Esophagus muscularis mucosa (tissue), 4 donors: ENCODE data around the gene HSPA4. TPM values are rescaled to one million over a fixed set of nuclear protein-coding genes. Genes with fewer than 3 reads are reported as not detected.
A peak's percentile ranks its signal among the peaks of the same experiment; 100 is the strongest.

ENCODE experiments used
- DNase-seq: peaks from one replicate; pipeline ENCODE4 v3.0.0-alpha.2; 2017; ENCODE audit errors: extremely low spot score
- H3K27ac ChIP-seq, 4 donors: fragments of 200-600 bp; sonication (generic); replicated peaks in 1 of 4; 1 replicate in 3 of 4; 2 replicates in 1 of 4; pipeline ENCODE4 v1.5.1; 2016 to 2019; ENCODE audit warnings: mild to moderate bottlenecking in 1 of 4
- H3K27me3 ChIP-seq, 4 donors: fragments of 200-600 bp; sonication (generic); one replicate each; pipeline versions ENCODE4 v1.5.1 to v1.6.0; 2016 to 2019
- H3K36me3 ChIP-seq, 4 donors: fragments of 200-600 bp; sonication (generic); one replicate each; pipeline ENCODE4 v1.5.1; 2016 to 2019
- H3K4me1 ChIP-seq, 4 donors: fragments of 200-600 bp; sonication (generic); one replicate each; pipeline ENCODE4 v1.5.1; 2016 to 2019
- H3K4me3 ChIP-seq, 4 donors: fragments of 200-600 bp; sonication (generic); 1 replicate in 2 of 4; 2 replicates in 2 of 4; pipeline ENCODE4 v1.5.1; 2016 to 2019; ENCODE audit warnings: mild to moderate bottlenecking in 4 of 4, moderate library complexity in 1 of 4
- H3K9me3 ChIP-seq, 4 donors: fragments of 200-600 bp; sonication (generic); 1 replicate in 3 of 4; 2 replicates in 1 of 4; pipeline ENCODE4 v1.5.1; 2016 to 2019
- CTCF ChIP-seq, 3 experiments: fragments of 200-600 bp in 2 of 3; fragments of 450-650 bp in 1 of 3; sonication (generic) in 2 of 3; IDR thresholded peaks; one replicate each; pipeline ENCODE4 v1.5.1; 2017 to 2019; ENCODE audit warnings: antibody characterized with exemption in 3 of 3, mild to moderate bottlenecking in 2 of 3, moderate library complexity in 1 of 3
- EP300 ChIP-seq: sonication (generic); formaldehyde crosslinking; IDR thresholded peaks from one replicate; pipeline ENCODE4 v1.6.1; 2017; ENCODE audit warnings: antibody characterized with exemption
- POLR2A ChIP-seq: fragments of 450-650 bp; IDR thresholded peaks from one replicate; pipeline ENCODE4 v1.6.1; 2017; ENCODE audit warnings: antibody characterized with exemption, moderate library complexity, mild to moderate bottlenecking, low read depth
- POLR2AphosphoS5 ChIP-seq, 2 donors: sonication (generic); formaldehyde crosslinking; IDR thresholded peaks; one replicate each; pipeline ENCODE4 v1.6.1; 2017; ENCODE audit warnings: antibody characterized with exemption in 2 of 2
- WGBS: methylation state at CpG from one replicate; pipeline ENCODE4 v1.1.5; 2018; 5-methylcytosine and 5-hydroxymethylcytosine counted together
- intact Hi-C: fragments of 100-400 bp; cut with DNase I; formaldehyde crosslinking; loops from one replicate; pipeline ENCODE4 v1.15.1; 2023
- total RNA-seq, 4 donors: library from RNA; depleted of rRNA; stranded (reverse); fragments of >200 nt; gene quantifications; one replicate each; pipeline versions ENCODE4 v1.1.0 to v1.2.1, GENCODE V29; 2016

The HSPA4 gene
- total RNA-seq, 4 donors from 2014 or later: 54.1 to 65.2 (median 55.3) TPM

- Histone ChIP-seq H3K9me3 (no peaks in the 10 kb centered on the region), H3K27me3 (no peaks in the 10 kb centered on the region), H3K4me3 (no peak overlapping the region), H3K27ac (peak overlapping the region in 3 of 4 donors; percentile 8 to 53 (median 13)), H3K4me1 (peaks cover 0 to 29% (median 21%) of the 10 kb centered on the region in 4 donors), H3K36me3 (peaks cover 6 to 68% (median 53%) of the 10 kb centered on the region in 4 donors)
- intact Hi-C loops: no loop called here
- DNase-seq: no peak
- 82% methylated on average over 7 of the region's 7 CpGs for WGBS
- no peak for TF ChIP-seq EP300
- no peak for TF ChIP-seq POLR2A
- no peak for TF ChIP-seq POLR2AphosphoS5 (IDR thresholded peaks at IDR 0.05)
- no peak for TF ChIP-seq CTCF (IDR thresholded peaks at IDR 0.05)
These were observed 24.0 kb downstream of the HSPA4 start for GRCh38 chr5:133075572-133076536.

GRCh38 chr5:133079048-133079447 lies 27.2 kb downstream of the HSPA4 start:
- H3K36me3 ChIP-seq: peaks cover 6 to 46% (median 30%) of the 10 kb centered on the region in 4 donors
- no peak for DNase-seq
- 89% methylated on average over 3 of the region's 3 CpGs for WGBS
- H3K27me3 ChIP-seq: no peaks in the 10 kb centered on the region
- peak overlapping the region in 2 of 4 donors; percentile 28 to 37 for H3K27ac ChIP-seq
- no peak overlapping the region for H3K4me3 ChIP-seq
- intact Hi-C loops: no loop called here
- no peaks in the 10 kb centered on the region for H3K9me3 ChIP-seq
- TF ChIP-seq CTCF (IDR thresholded peaks at IDR 0.05) (no peak), POLR2AphosphoS5 (IDR thresholded peaks at IDR 0.05) (no peak), EP300 (no peak), POLR2A (no peak)
- H3K4me1 ChIP-seq: peaks cover 0 to 31% (median 23%) of the 10 kb centered on the region in 4 donors

GRCh38 chr5:133081036-133081435 lies 29.2 kb downstream of the HSPA4 start:
- no peak for TF ChIP-seq CTCF (IDR thresholded peaks at IDR 0.05)
- TF ChIP-seq EP300: no peak
- no peak for TF ChIP-seq POLR2A
- no peak for TF ChIP-seq POLR2AphosphoS5 (IDR thresholded peaks at IDR 0.05)
- H3K27me3 ChIP-seq: no peaks in the 10 kb centered on the region
- WGBS: 91% methylated on average over 7 of the region's 7 CpGs
- peaks cover 0 to 39% (median 23%) of the 10 kb centered on the region in 4 donors for H3K36me3 ChIP-seq
- intact Hi-C loops: no loop called here
- no peaks in the 10 kb centered on the region for H3K9me3 ChIP-seq
- H3K4me3 ChIP-seq: no peak overlapping the region
- no peak for DNase-seq
- H3K27ac ChIP-seq: no peak overlapping the region
- peaks cover 0 to 24% (median 18%) of the 10 kb centered on the region in 4 donors for H3K4me1 ChIP-seq

GRCh38 chr5:133081703-133082102 lies 29.9 kb downstream of the HSPA4 start:
- H3K36me3 ChIP-seq: peaks cover 0 to 38% (median 21%) of the 10 kb centered on the region in 4 donors
- intact Hi-C loops: no loop called here
- H3K27ac ChIP-seq: no peak overlapping the region
- no peaks in the 10 kb centered on the region for H3K27me3 ChIP-seq
- TF ChIP-seq CTCF (IDR thresholded peaks at IDR 0.05): no peak
- no peak for TF ChIP-seq POLR2AphosphoS5 (IDR thresholded peaks at IDR 0.05)
- TF ChIP-seq POLR2A: no peak
- TF ChIP-seq EP300: no peak
- WGBS: 100% methylated on average over 1 of the region's 1 CpG
- H3K9me3 ChIP-seq: no peaks in the 10 kb centered on the region
- peaks cover 0 to 19% (median 14%) of the 10 kb centered on the region in 4 donors for H3K4me1 ChIP-seq
- no peak for DNase-seq
- H3K4me3 ChIP-seq: no peak overlapping the region
